SK-N-SH treated with all-trans-retinoic acid at 6 μM for 48 hours (cell line): Measurements from ENCODE around the gene CCDC178.

ENCODE experiments used
- ATAC-seq: fragments of 200-7000 bp; cut with Tn5 transposase; 3 replicates; pipeline ENCODE4 v1.9.1; 2020; ENCODE audit warnings: mild to moderate bottlenecking, moderate library complexity
- BACH2 ChIP-seq: fragments of 250-450 bp; sonication (Bioruptor Pico); IDR thresholded peaks from 2 replicates; pipeline ENCODE4 v1.9.0; 2021; ENCODE audit warnings: mild to moderate bottlenecking, borderline replicate concordance
- CREB5 ChIP-seq: fragments of 250-450 bp; sonication (Bioruptor Pico); IDR thresholded peaks from 2 replicates; pipeline ENCODE4 v1.5.1; 2020; ENCODE audit warnings: low read depth, mild to moderate bottlenecking, moderate library complexity
- CSDC2 ChIP-seq: fragments of 250-450 bp; sonication (Bioruptor Pico); IDR thresholded peaks from 2 replicates; pipeline ENCODE4 v1.5.0; 2020; ENCODE audit warnings: mild to moderate bottlenecking, moderate library complexity
- ESRRG ChIP-seq: fragments of 250-450 bp; sonication (Bioruptor Pico); IDR thresholded peaks from 2 replicates; pipeline ENCODE4 v1.6.1; 2021; ENCODE audit warnings: mild to moderate bottlenecking
- GLIS3 ChIP-seq: fragments of 250-450 bp; sonication (Bioruptor Pico); IDR thresholded peaks from 2 replicates; pipeline ENCODE4 v1.5.0; 2020; ENCODE audit warnings: mild to moderate bottlenecking, moderate library complexity
- ISL1 ChIP-seq: fragments of 250-450 bp; sonication (Bioruptor Pico); IDR thresholded peaks from 2 replicates; pipeline ENCODE4 v2.1.2; 2022; ENCODE audit warnings: mild to moderate bottlenecking, moderate library complexity
- OSR1 ChIP-seq: fragments of 250-450 bp; sonication (Bioruptor Pico); IDR thresholded peaks from 2 replicates; pipeline ENCODE4 v1.8.0; 2022; ENCODE audit warnings: moderate library complexity, mild to moderate bottlenecking, inconsistent platforms
- PATZ1 ChIP-seq: fragments of 250-450 bp; sonication (Bioruptor Pico); IDR thresholded peaks from 2 replicates; pipeline ENCODE4 v1.8.0; 2020; ENCODE audit warnings: mild to moderate bottlenecking, moderate library complexity, borderline replicate concordance
- POU6F1 ChIP-seq: fragments of 250-450 bp; sonication (Bioruptor Pico); IDR thresholded peaks from 2 replicates; pipeline ENCODE4 v1.8.0; 2021; ENCODE audit warnings: low read depth, mild to moderate bottlenecking, moderate library complexity, borderline replicate concordance
- PPARA ChIP-seq: fragments of 250-450 bp; sonication (Bioruptor Pico); IDR thresholded peaks from 2 replicates; pipeline ENCODE4 v1.5.0; 2020; ENCODE audit warnings: mild to moderate bottlenecking, borderline replicate concordance
- RARB ChIP-seq: fragments of 250-450 bp; sonication (Bioruptor Pico); IDR thresholded peaks from 2 replicates; pipeline ENCODE4 v1.8.0; 2021; ENCODE audit warnings: mild to moderate bottlenecking, moderate library complexity
- SNAI2 ChIP-seq: fragments of 250-450 bp; sonication (Bioruptor Pico); IDR thresholded peaks from 2 replicates; pipeline ENCODE4 v1.5.0; 2020; ENCODE audit warnings: mild to moderate bottlenecking, moderate library complexity
- TOX ChIP-seq: fragments of 250-450 bp; sonication (Bioruptor Pico); IDR thresholded peaks from 2 replicates; pipeline ENCODE4 v1.8.0; 2021; ENCODE audit warnings: mild to moderate bottlenecking, moderate library complexity, borderline replicate concordance
- ZC3H10 ChIP-seq: fragments of 250-450 bp; sonication (Bioruptor Pico); IDR thresholded peaks from 2 replicates; pipeline ENCODE4 v1.5.1; 2021; ENCODE audit warnings: mild to moderate bottlenecking, moderate library complexity
- ZFP3 ChIP-seq: fragments of 250-450 bp; sonication (Bioruptor Pico); IDR thresholded peaks from 2 replicates; pipeline ENCODE4 v1.5.0; 2020; ENCODE audit warnings: mild to moderate bottlenecking, moderate library complexity
- ZFP30 ChIP-seq: fragments of 450-650 bp; formaldehyde crosslinking; IDR thresholded peaks from 2 replicates; pipeline ENCODE4 v1.5.0; 2022; ENCODE audit warnings: mild to moderate bottlenecking, moderate library complexity
- ZNF565 ChIP-seq: fragments of 450-650 bp; formaldehyde crosslinking; conservative IDR thresholded peaks from 2 replicates; pipeline ENCODE4 v1.5.0; 2020; ENCODE audit warnings: low read depth, mild to moderate bottlenecking, moderate library complexity
- ZNF70 ChIP-seq: fragments of 450-650 bp; formaldehyde crosslinking; IDR thresholded peaks from 2 replicates; pipeline ENCODE4 v1.5.0; 2020; ENCODE audit warnings: mild to moderate bottlenecking, moderate library complexity
- ZNF8 ChIP-seq: fragments of 450-650 bp; formaldehyde crosslinking; IDR thresholded peaks from 2 replicates; pipeline ENCODE4 v1.5.0; 2020; ENCODE audit warnings: mild to moderate bottlenecking, moderate library complexity
- TF ChIP-seq, protein P1 (sequence below): fragments of 250-450 bp; sonication (Bioruptor Pico); IDR thresholded peaks from 2 replicates; pipeline ENCODE4 v1.5.0; 2020; ENCODE audit warnings: mild to moderate bottlenecking, moderate library complexity

Gene CCDC178

DNA sequence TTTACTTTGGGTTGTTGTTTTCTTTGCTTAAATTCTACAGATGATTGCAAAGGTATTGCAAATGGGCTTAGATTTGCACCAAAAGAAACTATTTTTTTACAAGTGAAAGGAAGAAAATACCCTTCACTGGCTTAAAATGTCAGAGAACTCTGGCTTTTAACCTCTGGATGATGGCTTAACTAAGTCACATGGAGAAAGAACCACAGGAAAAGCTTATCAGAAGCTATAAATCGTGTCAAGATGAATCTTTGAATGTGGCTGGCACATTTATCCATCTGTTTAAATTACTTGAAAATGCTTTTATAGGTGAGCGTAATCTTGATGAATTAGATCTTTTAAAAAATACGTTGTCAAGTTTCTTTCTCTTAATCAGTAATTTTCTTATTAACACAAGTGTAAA is 32.0 kb upstream of the CCDC178 start:
- no peak for ATAC-seq
- TF ChIP-seq ZNF8 (CRISPR knock-in tag) (no peak), ISL1 (no peak), RARB (CRISPR knock-in tag) (no peak), TOX (no peak), PATZ1 (CRISPR knock-in tag) (no peak), BACH2 (no peak), GLIS3 (CRISPR knock-in tag) (no peak), PPARA (CRISPR knock-in tag) (no peak), OSR1 (CRISPR knock-in tag) (no peak), CREB5 (CRISPR knock-in tag) (no peak)

DNA sequence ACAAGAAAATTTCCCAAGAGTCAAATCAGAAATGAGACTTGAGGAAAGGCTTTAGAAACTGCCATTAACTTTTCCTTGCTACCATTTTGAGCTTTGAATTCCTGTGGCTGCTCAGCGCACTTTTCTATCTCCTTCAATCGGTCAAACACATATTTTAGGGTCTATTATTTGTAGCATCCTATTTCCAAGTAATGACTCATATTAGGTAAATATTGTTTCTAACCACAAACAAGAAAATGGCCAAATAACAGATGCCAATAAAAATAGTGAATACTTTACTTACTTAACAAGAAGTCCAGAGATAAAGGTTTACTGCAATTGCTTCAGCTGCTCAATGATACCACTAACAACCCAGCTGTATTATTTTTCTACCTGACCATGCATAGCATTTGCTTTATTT is 29.7 kb upstream of the CCDC178 start:
- TF ChIP-seq, protein P1, sequence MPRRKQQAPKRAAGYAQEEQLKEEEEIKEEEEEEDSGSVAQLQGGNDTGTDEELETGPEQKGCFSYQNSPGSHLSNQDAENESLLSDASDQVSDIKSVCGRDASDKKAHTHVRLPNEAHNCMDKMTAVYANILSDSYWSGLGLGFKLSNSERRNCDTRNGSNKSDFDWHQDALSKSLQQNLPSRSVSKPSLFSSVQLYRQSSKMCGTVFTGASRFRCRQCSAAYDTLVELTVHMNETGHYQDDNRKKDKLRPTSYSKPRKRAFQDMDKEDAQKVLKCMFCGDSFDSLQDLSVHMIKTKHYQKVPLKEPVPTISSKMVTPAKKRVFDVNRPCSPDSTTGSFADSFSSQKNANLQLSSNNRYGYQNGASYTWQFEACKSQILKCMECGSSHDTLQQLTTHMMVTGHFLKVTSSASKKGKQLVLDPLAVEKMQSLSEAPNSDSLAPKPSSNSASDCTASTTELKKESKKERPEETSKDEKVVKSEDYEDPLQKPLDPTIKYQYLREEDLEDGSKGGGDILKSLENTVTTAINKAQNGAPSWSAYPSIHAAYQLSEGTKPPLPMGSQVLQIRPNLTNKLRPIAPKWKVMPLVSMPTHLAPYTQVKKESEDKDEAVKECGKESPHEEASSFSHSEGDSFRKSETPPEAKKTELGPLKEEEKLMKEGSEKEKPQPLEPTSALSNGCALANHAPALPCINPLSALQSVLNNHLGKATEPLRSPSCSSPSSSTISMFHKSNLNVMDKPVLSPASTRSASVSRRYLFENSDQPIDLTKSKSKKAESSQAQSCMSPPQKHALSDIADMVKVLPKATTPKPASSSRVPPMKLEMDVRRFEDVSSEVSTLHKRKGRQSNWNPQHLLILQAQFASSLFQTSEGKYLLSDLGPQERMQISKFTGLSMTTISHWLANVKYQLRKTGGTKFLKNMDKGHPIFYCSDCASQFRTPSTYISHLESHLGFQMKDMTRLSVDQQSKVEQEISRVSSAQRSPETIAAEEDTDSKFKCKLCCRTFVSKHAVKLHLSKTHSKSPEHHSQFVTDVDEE (CRISPR knock-in tag), result no peak
- TF ChIP-seq SNAI2 (CRISPR knock-in tag) (no peak), ISL1 (no peak), ZFP30 (no peak), ZFP3 (no peak), CSDC2 (no peak), ZNF70 (CRISPR knock-in tag) (no peak)
- no peak for ATAC-seq

- ATAC-seq, result no peak
- TF ChIP-seq ZFP3 (no peak), ZC3H10 (CRISPR knock-in tag) (no peak), ISL1 (no peak), TOX (no peak), PATZ1 (CRISPR knock-in tag) (no peak), BACH2 (no peak), POU6F1 (CRISPR knock-in tag) (no peak), ESRRG (CRISPR knock-in tag) (no peak), ZNF565 (CRISPR knock-in tag) (no peak)
- TF ChIP-seq, protein P1 (CRISPR knock-in tag), result no peak
These were observed 29.2 kb upstream of the CCDC178 start for GRCh38 chr18:33469699-33470098.
